ENCODE results near the gene NDUFAF8.

The NDUFAF8 gene

DNA sequence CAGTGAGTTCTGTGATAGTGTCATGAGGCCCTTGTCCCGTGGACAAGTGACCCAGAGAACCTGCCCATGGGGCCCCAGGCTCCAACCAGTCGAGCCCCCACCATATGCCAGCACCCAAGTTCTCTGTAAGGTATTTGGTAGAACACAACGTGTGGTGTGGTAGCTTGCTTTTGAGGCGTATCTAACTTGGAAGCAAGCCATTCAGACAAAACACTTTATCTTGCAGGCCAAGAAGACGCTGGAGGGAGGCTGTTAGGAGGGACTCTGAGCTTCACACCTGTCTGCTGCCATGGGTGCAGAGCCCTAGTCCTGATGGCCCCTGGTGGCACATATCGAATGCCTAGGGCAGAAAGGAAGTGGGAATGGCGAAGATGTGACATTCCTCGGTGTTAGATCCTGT, 1.6 kb downstream of the NDUFAF8 start:
- no peak for DNase-seq (ENCODE audit: low spot score)

DNA sequence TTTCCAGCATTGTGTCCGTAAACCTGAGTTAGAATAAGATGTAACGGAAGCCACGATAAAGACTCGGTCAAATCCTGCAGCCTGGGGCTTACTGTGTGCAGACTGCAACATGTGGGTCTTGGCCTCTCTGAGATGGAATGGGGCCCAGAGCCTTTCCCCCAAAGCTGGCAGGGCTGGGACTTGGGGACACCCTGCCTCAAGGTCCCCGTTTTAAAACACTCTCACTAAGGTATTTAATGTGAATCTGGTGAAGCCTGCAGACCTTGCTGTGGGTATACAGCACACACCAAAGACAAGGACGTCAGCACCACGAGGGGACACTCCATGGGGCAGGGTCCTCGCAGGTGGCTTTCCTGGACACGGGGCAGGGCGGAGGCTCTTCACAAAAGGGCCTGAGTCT, 2.1 kb downstream of the NDUFAF8 start:
- DNase-seq (ENCODE audit: low spot score), result no peak

DNA sequence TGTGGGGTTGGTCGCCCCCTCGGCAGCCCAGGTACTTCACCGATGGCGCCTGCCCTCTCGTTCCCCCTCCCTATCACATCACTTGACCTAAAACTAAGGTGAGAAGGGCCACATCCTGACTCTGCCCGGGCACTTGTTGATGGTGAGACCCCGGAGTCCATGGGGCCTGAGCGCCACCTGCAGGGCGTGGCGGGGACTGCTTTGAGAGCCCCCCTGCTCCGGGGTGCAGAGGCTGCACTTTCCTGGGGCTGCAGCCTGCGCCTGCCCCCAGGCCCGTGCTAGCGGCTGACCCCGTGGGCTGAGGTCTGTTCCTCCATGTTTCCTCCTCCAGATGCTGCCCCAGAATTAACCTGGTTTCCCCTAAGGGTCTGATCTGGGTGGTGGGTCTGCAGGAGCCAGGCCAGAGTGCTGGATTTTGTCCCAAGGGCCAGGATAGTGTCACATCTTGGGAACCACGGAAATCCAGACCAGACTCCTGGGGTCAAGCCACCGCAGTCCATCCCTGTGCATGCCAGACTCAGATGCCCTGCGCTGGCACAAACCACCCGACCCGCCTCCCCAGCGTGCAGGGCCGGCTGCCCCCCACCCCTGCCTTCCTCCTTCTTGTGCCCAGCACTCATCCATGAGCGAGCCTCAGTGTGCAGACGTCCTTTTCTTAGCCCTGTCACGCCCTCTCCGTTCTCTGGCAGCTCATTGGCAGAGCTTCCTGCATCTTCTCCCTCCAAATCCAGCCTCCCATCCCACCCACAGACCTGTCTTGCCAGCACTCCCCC, 2.7 kb downstream of the NDUFAF8 start:
- peak; percentile 52 for DNase-seq (ENCODE audit: low spot score)

DNA sequence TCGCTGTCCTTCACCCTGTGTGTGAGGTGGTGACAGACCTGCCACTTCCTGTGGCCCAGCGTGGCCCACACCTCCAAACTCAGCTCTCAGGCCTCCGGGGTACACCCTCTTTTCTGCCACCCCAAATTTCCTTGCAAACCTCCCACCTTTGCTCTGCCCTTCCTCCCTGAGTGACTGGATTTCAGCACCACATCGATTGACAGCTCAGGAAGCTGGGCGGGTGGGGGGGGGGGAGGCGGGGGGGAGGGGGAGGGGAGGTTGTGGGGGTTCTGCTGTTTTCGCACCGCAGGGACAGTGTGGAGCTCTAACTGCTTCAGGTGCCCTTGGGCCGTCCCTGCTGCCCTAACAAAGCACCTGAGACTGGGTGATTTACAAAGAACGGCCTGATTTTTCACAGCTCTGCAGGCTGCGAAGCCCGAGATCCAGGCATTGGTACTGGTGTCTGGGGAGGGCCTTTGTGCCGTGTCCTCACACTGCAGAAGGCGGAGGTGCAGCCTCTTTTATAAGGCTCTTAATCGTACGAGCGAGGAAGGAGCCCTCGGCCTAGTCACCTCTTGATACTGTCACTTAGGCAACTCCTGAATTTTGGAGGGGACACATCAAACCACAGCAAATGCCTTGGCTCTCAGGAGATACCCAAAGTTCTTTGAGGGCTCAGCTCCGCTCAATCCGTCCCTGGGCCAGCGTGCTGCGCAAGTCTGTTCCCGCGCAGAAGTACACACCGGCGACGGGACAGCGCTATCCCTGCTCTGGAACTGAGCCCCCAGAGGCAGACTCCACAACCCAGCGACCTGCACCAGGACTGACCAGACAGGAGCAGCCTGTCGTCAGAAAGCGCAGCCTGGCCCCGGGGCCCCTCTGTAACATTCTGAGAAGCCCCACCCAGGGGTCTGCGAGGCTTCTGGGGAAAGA, 3.6 kb downstream of the NDUFAF8 start:
- no peak for DNase-seq (ENCODE audit: low spot score)

DNA sequence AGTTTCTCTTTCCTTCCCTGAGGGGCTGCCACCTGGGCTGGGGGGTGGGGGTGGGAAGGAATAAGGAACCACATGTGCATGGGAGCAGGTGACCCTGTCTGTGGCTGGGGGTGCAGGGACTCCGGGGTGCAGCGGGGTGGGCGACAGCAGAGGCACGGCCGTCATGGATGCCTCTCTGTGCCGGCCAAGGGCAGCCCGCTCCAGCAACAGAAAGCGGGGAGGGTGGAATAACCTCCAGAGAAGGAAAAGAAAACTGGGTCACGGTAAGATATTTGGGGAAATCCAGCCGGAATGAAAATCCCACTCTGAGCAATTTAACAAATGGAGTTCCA, 4.2 kb downstream of the NDUFAF8 start:
- DNase-seq (ENCODE audit: low spot score), result no peak

DNA sequence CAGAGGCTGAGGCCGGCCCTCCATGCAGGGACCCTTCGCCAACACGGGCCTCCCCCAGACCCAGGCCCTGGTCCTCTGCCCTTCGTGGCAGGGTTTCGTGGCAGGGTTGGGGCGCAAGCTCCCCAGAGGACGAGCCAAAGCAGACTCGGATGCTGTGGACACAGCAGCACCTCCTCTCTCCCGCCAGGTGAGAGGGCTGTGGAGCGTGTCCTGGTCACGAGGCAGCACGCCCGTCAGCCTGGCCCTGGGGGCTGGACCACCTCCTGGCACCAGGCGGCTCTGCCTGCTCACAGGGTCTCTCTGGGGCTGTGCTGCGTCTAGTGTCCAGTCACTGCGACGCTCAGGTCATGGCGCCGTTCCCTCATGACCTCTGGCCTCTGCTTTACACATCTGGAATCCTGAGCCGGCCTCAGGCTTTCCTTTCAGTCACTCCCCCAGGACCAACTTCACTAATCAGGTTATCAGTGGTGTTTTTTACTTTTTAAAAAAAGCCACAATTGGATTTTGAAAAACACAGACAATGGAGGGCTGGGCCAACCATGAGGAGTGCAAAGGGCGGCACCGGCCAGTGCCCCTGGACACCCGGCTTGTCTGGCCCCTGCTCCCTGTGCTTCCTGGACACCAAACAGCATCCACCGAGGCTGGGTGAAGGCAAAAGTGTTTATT, 5.4 kb downstream of the NDUFAF8 start:
- no peak for DNase-seq (ENCODE audit: low spot score)

DNA sequence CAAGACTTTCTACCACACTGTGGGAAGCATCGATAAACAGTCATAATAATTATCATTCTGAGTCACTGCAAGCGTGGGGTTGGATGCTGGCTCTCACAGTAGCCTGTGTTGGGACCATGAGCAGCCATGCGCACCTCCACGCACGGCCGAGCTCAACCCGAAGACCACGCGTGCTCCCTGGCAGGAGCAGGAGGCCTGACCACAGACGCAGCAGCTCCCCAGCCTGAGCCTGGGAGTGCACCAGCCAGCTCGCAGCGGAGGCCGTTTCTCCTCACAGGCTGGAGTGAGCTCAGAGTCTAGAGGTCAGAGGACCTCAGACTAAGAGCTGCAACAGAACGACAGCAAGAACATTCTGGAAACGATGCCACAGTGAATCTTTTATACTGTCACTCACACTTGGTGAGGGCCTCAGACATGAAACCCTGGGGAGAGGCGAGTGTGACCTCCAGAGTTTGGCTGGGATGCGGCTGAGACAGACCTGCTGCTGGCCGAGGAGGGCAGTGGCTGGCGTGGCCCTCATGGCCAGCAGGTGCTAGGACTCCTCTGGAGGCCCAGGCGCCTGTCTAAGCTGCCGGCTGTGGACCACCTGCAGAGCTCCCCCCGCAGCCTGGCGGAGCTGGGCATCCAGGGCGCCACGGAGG, 6.0 kb downstream of the NDUFAF8 start:
- no peak for DNase-seq (ENCODE audit: low spot score)

DNA sequence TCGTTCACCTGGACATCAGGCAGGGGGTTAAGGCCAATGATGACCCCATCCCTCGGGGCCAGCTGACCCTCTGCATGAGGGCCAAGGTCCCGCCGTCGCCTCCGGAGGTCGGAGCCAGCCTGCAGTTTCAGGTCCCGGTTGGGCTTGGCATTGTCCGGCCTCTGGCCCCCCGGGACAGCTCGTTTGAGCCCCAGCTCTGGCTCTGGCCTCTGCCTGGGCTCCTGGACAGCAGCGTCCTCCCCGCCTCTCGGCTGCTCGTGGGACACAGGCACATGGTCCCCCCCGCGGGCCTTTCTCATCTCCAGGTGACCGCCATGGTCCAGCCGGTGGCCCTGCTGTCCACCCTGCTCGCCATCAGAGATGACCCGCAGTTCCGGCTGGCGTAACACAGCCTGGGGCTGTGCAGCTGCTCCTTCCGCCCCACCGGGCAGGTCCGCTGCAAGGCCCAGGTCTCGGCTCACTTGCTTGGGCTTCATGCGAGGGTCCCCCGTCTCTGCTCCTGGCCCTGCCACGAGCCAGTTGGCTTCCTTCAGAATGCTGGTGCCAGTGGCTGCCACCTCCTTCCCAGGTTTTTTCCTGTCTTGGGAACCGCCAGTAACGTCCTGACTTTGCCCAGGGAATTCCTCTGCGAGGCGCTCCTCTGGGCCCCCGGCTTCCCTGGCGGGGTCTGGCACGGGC, 6.7 kb downstream of the NDUFAF8 start:
- no peak for DNase-seq (ENCODE audit: low spot score)

DNA sequence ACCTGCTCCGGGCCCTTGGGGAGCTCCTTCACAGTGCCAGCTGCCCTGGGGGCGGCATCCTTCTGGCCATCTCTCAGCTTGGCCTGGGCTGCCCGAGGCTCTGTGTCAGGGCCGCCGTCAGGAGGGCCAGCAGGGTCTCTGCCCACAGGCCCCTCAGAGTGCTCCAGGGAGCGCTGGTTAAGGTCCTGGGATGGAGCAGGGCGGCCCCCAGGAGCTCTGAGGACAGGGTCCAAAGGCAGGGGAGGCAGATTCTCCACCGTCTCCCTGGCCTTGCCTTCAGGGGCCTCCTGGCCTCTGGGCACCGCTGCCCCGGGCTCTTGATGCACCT, 7.2 kb downstream of the NDUFAF8 start:
- DNase-seq (ENCODE audit: low spot score), result no peak

DNA sequence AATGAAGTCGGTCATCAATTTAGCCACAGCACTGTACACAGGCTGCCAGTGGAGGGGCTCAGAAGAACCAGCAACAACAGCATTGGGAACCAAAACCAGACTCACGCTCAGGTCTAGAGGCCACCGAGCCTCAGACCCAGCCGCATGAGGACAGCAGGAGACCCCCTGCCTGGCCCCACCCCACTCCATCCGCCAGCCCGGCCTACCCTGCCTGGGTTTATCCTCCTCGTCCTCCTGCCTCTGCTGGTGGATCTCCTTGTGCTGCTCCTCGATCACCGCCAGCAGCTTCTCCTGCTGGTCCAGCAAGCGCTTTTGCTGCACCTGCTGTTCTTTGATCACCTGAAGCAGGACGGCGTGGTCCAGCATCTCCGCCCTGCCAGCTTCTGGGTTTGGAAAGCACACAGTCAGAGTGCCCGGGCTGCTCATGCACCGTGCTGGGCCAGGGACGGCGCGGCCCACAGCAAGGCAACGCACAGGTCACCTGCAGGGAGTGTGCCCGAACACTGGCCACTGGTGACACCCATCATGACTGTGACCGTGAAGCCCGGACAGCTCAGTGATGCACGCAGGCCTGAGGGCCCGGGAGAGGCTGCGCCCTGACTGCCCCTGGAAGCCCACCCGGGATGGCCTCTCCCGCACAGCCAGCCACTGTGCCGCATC, 7.7 kb downstream of the NDUFAF8 start:
- no peak for DNase-seq (ENCODE audit: low spot score)

DNA sequence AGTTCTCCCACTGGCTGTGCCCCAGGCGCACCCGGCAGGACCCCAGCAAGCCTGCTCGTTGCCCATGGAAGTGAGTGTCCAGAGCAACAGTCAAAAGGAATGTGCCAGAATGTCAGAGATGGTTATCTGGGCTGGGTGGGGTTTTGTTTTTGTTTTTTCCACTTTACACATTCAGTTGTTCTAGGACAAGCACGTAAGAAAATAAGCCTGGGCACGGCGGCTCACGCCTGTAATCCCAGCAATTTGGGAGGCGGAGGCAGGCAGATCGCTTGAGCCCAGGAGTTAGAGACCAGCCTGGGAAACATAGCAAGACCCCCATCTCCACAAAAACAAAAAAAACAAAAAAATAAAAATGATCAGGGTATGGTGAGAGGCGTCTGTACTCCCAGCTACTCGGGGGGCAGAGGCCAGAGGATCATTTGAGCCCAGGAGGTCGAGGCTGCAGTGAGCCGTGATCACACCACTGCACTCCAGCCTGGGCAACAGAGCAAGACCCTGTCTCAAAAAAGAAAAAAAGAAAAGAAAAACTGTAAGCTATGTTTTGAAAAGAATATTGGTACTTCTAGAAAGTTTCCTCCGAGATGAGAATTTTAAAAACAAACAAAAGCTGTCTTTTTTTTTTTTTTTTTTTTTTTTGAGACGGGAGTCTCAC, 8.3 kb downstream of the NDUFAF8 start:
- no peak for DNase-seq (ENCODE audit: low spot score)

DNA sequence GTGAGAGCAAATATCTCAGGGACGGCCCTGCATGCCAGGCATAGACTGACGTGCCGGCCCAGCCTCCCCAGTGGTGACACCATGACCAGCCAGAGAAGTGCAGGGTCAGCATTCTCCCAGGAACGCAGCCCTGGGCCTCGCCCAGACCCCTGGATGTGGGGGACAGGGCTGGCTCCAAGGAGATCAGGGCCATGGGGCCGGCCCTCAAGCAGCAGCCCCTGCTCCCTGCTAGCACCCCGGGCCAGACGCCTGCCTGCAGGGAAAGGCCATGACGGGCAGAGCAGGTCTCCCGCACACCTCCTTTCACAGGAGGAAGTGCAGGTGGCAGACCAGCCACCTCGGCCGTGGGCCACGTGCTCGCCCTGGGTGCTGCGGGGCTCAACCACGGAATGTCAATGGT, 9.5 kb downstream of the NDUFAF8 start:
- DNase-seq (ENCODE audit: low spot score), result no peak

DNA sequence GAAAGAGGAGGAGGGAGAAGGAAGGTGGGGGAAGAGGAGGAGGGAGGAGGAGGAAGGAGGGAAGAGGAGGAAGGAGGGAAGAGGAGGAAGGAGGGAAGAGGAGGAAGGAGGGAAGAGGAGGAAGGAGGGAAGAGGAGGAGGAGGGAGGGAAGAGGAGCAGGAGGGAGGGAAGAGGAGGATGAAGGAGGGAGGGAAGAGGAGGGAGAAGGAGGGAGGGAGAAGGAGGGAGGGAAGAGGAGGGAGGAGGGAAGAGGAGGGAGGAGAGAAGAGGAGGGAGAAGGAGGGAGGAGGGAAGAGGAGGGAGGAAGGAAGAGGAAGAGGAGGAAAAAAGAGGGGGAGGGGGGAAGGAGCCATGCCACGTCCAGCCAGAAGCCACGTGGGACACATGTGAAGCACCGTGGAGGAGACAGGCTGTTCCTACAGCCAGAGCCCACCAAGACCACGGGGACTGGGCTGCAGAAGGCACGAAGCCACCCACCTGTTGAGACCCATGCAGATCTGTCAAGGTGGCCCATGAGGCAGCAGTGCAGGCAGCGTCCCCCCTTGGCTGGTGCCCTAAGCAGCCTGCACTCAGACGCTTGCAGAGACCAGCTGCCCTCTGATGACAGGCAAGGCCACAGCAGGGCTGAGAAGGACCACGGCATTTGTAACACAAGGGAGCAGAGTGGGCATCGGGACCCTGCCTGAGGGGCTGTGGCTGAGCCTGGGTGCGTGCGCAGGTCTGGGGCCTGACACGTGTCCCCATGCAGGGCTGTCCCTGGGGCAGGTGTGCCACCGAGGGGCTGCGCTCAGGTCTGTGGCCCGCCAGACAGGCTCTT, 10.3 kb downstream of the NDUFAF8 start:
- DNase-seq (ENCODE audit: low spot score), result no peak

DNA sequence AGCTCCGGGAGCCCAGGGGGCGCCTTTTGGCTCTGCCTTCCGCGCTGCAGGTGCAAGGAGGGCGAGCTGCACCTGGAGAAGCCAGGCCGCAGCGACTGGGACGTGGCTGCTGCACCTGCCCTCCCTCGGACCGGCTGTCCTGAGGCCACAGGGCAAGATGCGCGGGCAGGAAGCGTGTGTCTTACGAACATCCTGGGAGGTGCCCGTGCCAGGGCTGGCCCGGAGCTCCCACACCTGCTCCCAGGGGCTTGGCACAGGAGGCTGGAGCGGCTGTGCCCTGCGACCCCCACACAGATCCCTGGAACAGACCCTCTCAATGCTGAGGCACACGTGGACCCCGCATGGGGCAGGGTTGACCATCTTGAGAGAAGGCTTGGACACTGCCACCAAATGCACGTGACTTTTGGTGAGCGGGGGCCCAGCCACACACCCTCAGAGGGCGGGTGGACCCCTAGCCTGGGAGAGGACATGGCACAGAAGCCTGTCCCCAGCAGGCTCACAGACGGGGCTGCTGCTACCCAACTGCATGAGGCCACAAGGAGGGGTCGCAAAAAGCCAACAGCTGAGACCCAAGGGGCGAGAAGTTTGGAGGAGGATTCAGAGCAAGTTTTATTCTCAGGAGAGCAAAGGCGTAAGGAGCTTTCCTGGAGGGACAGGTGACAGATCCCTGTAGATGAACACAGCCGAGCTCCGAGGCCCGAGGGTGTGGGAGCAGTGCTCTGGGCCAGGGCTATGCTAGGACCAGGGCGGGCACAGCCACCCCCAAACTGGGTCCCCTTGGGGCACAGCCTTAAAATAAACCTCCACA, 11.4 kb downstream of the NDUFAF8 start:
- DNase-seq (ENCODE audit: low spot score), result no peak

DNA sequence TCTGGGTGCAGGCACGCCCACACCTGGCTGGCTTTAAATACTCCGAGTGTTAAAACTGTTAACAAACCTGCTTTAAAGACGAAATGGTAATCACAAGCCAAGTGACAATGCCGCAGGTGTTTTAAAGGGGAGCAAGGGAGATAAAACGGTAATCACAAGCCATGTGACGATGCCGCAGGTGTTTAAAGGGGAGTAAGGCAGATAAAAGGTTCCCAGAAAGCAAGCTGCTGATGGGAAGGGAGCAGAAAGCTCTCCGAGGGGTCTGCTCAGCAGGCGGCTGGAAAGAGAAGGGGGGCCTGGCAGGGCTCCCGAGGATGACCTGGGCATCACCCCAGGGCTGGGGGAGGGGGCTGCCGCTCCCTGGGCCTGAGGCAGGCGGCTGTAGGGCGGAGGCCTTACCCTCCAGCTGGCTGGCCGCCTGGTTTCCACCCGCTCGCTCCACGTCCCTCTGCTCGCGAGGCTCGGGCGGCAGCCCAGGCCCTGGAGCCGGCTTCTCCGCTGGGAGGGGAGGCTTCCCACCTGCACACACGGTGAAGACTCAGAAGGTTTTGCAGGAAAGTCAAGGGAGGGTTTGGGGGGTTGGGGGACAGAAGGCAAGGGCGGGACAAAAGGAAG, 12.1 kb downstream of the NDUFAF8 start:
- no peak for DNase-seq (ENCODE audit: low spot score)

DNA sequence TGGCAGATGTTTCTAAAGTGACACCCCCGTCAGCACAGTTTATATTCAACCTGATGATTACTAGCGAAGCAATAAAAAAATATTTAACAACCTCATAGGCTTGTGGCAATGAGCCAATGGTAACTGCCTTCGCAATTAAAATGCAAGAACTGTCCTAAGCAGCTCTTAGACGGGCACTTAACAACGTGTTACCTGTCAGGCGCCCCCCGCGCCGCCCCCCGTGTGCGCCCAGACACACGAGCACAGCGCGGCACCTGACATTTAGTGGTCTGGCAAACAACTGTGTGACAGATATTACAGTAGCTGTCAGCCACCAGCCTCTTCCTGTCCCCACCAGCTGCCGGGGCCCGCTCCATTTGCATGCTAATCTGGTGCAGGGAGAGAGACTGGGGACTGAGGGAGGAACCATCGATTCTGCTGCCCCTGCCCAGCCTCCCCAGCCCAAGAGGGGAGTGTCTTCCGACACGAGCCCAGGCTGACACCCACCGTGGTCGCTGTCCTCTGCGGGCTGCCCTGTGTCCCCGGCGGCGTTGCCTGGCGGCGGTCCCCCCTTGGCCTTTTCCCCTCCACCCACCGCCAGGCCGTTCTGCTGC, 12.7 kb downstream of the NDUFAF8 start:
- no peak for DNase-seq (ENCODE audit: low spot score)

DNA sequence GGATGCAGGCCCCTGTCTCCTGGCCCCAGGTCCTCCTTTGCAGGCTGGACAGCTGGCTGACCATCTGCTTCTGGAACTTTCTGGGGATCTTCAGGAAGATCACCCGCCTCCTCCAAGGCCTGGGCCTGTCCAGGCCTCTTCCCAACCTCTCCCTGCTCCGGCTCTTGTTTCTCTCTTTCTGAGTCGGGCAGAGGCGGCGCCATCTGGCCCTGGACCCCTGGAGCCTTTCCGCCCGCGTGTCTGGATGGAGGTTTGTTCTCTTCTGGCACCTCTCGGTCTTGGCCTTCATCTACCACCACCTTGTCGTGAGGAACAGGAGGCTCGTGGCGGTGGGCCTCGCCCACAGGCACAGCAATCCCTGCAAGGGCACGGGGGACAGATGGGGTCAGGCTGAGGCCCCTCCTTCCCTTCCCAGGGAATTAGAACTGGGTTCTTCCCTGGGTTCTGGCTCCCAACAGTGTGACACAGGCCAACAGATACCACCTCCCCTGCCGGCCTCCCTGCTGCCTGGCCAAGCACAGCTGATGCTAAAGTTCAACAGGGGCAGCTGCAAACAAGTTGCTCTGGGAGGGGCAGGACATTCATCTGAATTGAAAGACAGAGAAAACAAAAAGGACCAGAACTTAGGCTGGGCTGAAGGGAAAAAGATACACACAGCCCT, 13.3 kb downstream of the NDUFAF8 start:
- DNase-seq (ENCODE audit: low spot score), result no peak

DNA sequence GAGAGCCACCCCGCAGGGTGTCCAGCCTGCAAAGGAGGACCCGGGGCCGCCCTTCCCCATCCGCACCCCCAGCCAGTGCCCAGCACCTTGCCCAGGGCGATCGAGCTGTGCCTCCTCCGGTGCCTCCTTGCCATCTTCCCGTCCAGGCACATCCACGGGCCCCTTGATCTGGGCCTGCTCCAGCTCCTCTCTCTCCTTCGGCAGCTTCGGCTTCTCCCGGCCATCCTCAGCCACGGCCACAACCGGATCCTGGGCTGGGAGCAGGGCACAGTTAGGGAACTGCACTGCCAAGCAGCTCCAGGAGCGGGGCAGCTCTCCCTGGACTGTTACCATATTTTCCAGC, 13.8 kb downstream of the NDUFAF8 start:
- DNase-seq (ENCODE audit: low spot score), result no peak

All from CD4-positive, alpha-beta T cell treated with Interleukin-2 at 100 ng/mL for 4 hours (primary cell).